Midbrain (tissue), 1 donor: Measurements from ENCODE around the gene HDAC11.
A peak's percentile ranks its signal among the peaks of the same experiment; 100 is the strongest.
"Not testable (repeated sequence)": the region's sequence is repeated elsewhere in the genome, so short reads cannot be mapped to it uniquely, and the experiment has no call there.

Experiments used
- DNase-seq: peaks from one replicate; lab custom pipeline; 2025; lab: John Stamatoyannopoulos, UW

HDAC11 gene

DNA sequence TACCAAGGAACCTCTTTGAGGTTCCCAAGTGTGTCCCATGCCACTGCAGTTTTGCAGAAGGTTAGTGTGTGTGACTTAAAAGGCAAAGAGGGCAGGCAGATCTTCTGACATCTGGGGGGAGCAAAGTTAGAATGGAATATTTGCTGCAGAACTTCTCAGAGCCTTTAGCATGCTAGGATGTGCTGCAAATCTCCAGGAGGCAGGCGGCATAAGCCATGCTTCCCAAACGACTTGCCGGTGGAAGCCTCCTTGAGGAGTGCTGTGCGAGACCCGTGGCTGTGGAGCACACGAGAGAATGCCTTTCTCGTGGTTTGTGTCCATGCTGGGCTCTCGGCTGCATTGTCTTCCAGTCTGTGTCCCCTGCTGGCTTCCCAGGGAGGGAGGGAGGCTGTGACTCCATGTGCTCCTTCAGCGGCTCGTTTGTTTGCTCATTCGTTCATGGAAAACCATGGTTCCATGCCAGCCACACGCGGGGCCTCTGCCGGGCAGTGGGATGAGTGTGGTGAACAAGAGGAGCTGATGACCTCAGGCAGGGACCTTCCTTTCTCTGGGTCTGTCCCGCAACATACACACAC lies 13.8 kb downstream of the HDAC11 start:
- DNase-seq, result peak; percentile 69

DNA sequence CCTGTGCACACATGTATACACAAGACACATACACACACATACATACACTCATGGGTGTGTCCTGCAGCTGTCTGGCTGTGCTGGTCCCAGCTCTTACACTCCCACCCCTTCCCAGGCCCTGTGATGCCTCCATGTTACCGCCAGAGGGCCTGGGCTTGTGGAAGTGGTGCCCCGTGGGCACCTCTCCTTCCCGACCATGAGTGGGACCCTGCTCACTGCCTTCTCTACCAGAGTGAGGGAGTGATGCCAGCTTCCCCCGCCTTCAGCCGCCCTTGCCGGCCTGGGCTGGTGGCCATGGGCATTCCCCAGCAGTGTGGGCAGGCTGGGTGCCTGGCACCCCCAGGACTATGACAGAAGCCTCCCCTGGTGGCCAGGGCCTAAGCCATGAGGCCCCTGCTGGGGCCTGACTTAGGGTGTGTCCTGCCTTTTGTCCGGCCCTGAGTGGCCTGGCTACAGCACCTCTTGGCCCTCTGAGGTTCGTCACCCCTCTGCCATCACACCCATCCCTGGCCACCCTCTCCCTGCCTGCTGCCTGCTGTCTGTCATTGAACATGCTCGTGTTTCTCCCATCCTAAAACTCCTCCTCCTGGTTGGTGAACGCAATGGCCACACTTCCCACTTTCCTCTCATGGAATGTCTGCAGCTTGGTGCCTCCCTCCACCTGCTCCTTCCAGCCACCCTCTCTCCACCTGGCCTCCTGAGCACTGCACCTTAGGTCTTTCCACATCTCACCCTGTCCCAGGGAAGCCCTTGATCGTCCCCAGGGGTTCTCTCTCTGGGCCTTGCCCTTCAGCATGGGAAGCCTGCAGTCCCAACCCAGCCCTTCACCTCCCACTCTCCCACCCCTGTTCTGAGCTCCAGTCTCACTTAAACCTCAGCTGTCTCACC lies 14.6 kb downstream of the HDAC11 start:
- DNase-seq, result peak; percentile 80

DNA sequence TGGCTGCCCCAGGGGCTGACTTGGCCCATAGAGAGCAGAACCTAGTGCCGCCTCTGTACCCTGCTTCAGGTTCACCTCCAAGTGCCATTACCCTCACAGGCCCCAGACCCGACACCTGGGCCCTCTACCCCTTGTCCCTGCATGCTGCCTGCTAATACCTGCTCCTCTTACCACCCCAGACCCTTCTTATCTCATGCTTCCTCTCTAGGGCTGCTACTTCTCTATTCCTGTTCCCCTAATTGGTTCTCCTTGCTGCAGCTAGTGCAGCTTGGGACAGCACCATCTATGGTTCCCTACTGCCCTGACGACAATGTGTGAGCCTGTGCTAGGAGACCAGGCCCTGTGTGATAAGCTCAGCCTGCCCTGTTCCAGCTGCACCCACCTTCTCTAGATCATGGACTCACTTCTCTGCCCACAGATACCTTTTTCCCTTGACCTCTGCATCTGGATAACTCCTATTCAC lies 15.3 kb downstream of the HDAC11 start:
- no peak for DNase-seq

DNA sequence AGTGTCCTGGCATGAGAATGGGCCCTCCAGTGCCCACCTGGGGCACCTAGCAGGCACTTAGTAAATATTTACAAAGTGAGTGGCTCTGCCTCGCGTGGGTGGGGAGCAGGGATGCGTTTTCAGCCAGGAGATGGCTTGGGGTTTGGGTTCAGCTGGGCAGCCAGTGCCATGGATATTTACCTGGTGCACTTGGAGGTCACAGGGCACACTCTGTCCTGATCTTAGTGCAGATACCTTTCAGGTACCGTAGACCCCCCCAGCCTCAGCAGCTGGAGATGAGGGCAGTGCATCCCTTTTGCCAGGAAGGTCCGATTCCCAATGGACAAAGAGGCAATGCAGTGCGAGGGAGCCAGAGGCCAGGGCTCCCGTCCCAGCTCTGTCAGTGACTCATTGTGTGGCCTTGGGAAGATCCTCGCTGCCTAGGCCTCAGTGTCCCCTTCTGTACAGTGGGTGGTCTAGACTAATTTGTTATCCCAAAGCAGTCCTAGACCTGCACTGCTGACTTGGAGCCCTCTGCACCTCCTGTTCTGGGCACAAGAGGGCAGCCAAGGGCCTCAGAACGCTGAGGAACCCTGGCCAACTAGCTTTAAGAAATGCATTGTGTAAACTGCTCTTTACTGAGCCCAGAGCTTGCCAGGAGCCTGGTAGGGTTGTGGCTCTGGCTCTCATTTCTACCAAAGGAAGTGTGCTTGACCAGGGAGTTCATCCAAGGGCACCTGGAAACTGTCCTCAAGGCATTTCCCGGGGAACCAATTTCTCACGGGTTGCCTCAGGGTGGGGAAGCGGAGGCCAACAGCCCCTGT lies 16.0 kb downstream of the HDAC11 start:
- peak; percentile 88 for DNase-seq

DNA sequence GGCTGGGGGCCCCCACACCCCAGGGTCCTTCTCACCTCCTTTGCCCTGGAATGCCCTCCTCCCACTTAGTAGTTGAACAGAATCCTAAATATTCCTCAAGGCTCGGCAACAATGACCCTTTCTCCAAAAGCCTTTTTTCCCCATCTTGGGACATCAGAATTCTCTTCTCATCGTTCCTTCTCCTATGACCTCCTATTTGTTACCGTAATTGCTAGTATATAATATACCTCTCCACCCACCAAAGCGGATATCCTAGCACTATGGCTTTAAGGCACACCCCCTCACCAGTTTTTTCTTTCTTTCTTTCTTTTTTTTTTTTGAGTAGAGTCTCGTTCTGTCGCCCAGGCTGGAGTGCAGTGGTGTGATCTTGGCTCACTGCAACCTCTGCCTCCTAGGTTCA lies 16.8 kb downstream of the HDAC11 start:
- peak; percentile 31 for DNase-seq

DNA sequence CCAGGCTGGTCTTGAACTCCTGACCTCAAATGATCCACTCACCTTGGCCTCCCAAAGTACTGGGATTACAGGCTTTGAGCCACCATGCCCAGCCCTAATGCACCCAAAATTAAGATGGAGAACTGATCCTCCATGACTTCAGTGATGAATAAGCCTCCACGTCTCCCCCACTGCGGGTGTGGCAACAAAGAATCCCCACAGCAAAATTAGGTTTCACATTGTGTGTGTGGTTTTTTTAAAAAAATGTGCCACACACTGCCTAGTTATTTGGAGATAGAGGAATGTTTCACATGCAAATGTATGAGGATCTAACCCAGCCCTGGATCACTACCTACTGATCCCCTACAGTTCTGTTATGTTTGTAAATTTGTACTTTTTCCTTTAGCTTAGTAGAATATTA lies 17.3 kb downstream of the HDAC11 start:
- no peak for DNase-seq

DNA sequence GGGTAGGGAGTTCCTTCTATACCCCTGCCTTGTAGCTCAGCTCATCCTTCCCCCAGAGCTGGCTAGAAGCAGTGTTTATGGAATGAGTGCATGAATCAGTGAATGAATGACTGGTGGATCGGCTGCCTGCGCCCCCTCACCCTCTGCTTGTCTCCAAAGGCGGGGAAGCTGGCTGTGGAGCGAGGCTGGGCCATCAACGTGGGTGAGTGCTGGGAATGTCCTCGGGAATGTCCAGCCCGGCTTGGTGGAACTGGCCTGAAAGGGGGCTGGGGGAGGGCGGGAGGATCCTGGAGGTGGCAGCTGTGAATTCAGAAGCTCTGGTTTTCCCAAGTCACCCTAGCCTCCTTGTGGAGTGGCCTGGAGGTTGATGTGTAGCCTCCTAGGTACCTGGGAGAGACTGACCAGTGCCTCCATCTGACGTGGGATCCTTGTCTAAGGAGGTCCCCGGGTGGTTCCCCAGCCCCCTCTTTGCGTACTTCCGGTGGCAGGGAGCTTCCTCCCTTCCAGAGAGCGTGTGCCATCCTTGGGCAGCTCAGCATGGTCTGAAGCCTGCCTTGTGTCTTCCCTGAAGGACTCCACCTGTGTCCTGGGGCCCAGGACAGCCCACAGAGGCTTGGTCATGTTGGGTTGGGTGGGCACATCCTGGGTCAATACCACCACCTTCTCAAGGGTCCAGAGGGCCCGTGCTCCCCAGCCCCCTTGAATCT lies 18.4 kb downstream of the HDAC11 start:
- DNase-seq, result no peak

DNA sequence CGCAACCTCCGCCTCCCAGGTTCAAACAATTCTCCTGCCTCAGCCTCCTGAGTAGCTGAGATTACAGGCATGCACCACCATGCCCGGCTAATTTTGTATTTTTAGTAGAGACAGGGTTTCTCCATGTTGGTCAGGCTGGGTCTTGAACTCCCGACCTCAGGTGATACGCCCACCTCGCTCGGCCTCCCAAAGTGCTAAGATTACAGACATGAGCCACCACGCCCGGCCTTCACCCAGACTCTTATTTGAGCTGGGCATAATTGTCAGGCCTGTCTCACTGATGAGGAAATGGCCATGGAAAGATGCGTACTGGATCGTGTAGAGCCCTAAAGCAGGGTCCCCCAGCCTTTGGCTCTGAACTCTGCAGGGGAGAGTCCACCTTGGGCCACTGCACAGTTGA lies 19.1 kb downstream of the HDAC11 start:
- not testable (repeated sequence) for DNase-seq

DNA sequence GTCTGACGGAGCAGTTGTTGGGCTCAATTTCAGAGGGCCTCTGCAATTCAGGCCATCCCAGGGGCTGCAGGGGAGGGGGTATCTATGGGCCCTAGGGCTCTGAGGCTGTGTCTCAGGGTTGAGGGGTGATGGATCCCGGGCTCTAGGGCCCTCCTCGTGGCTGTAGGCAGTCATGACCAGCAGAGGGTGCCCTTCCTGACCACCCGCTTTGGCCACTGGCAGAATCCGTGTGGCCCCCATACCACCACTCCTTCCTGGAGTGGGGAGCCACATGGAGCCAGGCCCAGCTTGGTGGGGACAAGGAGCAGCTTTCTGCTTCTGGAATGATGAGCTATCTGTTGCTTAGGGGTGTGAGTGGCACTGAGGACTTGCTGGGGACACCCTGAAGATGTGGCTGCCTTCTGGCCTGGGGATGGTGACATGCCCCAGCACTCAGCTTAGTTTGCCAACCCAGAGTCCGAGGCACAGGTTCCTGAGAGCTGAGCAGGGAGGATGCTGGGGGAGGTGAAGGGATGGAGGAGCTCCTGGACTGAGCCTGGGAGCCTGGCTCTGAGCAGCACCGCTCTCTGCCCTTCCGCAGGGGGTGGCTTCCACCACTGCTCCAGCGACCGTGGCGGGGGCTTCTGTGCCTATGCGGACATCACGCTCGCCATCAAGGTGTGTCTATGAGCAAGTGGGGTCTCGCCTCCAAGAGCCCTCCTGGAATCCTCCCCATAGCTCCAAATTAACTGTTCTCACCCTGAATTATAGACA lies 20.2 kb downstream of the HDAC11 start:
- no peak for DNase-seq

DNA sequence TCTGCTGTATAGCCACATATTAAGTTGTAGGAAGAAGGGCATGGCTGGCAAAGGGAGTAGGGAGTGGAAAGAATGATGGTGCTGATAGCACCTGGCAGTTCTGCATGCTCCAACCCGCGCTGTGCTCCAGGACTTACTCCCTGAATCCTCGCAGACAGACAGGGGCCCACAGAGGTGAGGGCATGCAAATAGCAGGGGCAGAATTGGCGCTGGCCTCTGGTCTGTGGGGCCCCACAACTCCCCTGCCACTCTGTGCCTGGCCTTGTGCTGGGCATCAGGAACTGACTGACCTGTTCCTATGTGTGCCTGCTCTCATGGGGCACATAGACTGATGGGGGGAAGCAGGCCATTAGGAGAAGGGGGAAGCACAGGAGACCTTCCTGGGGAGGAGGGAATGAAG lies 20.9 kb downstream of the HDAC11 start:
- no peak for DNase-seq

DNA sequence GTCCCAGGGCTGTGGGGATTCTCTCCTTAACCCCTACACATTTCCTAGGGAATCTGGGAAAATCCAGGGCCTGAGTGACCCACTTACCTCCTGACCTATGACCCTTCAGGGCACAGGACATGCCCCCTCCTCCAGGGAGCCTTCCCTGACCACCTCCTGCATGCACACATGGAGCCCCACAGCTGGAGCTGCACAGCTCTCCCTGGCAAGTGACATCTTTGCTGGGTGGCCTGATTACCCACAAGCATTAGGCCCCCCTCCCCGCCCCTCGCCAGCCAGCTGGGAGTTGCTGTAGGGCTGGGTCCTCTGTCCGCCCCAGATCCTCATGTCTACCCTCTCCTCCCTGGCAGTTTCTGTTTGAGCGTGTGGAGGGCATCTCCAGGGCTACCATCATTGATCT lies 21.4 kb downstream of the HDAC11 start:
- DNase-seq, result no peak

DNA sequence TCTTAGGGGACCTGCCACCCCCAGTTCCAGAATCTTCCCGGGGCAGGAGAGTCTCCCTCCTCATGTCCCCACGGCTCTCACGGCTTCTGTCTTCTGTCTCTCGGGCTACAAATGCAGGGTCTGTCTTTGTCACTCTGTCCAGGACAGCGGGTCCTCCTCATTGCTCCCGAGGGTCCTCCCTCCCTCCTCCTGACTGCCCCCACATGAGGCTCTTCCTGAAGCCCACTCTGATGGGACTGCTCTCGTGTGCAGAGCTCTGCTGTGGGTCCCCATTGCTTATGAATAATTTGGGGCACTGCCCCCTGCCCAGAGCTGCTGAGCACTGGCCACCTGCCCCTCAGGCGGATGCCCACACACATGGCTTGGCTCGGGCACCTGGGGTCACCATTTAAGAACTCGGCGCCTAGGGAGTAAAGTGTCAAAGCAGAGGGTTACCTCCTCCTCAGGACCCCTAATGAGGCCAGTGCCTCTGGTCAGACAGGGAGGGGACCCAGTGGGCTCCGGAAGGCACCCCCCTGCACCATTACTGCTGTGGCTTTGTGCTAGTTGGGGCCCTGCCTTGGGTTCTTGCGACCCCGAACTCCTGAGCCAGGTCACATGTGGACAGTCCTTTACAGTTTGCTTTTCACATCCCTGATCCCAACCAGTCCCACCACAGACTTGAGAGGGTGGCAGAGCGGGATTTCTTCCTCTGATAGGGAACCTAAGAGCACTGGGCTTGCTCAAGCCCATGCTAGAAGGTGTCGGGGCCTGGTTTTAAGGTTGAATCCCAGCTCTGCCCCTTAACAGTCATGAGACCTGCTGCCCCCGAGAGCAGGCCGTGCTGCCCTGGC lies 22.1 kb downstream of the HDAC11 start:
- no peak for DNase-seq

DNA sequence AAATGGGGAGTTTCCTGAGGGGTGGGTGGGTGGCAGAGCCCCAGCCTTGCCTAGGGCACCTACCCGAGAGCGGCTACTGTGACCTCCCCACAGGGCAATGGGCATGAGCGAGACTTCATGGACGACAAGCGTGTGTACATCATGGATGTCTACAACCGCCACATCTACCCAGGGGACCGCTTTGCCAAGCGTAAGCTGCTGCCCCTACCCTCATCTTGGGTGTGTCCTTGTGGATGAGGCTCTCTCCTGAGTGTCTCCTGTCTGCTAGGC lies 22.6 kb downstream of the HDAC11 start:
- DNase-seq, result no peak

DNA sequence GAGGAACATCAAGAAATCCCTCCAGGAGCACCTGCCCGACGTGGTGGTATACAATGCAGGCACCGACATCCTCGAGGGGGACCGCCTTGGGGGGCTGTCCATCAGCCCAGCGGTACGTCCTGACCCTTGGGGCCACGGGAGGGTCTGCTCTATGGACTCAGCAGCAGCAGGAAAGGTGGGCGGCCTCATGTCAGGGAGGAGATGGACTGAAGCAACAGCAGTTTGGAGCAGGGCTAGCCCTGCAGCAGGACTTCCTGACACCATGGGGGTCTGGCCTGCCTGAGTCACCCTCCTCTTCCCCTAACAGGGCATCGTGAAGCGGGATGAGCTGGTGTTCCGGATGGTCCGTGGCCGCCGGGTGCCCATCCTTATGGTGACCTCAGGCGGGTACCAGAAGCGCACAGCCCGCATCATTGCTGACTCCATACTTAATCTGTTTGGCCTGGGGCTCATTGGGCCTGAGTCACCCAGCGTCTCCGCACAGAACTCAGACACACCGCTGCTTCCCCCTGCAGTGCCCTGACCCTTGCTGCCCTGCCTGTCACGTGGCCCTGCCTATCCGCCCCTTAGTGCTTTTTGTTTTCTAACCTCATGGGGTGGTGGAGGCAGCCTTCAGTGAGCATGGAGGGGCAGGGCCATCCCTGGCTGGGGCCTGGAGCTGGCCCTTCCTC lies 24.2 kb downstream of the HDAC11 start:
- DNase-seq, result no peak

DNA sequence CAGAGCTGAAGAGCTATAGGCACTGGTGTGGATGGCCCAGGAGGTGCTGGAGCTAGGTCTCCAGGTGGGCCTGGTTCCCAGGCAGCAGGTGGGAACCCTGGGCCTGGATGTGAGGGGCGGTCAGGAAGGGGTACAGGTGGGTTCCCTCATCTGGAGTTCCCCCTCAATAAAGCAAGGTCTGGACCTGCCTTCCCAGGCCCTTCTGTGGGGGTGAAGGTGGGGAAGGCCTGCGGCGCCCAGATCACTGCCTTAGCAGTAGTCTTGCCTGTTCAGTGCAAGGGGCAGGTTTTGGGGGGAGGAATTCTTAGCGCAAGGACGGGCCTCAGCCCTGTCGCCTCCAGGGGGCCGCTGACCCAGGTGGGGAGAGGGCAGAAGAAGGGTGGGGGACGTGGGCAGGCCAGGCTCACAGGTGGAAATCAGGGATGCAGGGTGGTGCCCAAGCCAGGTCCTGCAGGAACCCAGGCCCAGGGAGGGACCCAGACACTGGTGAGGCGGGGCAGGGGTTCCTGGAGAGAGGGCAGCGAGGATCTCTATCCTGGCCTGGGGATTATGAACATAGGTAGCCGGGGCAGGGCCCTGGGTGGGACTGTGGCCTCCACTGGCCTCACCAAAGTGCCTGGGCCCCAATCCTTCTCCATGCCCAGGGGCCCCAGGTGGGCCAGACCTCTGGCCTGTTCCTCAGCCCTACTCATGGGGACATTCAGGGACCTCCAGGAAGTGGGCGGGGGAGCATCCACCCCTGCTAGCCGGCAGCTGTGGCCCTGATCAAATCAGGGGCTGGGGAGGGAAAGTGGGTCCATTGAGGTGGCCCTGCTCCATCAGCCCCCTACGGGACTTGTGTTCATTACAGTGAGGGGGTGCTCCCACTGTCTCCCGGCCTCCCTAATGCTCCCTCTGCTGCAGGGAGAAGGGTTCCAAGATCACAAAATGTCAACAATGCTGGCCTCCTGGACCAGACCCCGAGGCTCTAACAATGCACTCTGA lies 25.3 kb downstream of the HDAC11 start:
- DNase-seq, result no peak

DNA sequence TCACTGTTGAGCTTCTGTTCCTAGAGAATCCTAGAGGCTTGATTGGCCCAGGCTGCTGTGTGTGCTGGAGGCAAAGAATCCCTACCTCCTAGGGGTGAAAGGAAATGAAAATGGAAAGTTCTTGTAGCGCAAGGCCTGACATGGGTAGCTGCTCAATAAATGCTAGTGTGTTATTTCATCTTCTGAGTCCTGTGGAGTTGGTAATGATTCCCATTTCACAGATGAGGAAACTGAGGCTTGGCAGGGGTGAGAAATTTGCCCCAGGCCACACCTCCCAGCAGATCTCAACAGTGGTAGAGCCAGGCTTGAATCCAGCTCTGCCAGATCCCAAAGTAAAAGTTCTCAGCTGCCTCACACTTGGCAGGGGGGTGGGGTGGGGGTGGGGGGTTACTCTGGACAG lies 26.1 kb downstream of the HDAC11 start:
- no peak for DNase-seq

DNA sequence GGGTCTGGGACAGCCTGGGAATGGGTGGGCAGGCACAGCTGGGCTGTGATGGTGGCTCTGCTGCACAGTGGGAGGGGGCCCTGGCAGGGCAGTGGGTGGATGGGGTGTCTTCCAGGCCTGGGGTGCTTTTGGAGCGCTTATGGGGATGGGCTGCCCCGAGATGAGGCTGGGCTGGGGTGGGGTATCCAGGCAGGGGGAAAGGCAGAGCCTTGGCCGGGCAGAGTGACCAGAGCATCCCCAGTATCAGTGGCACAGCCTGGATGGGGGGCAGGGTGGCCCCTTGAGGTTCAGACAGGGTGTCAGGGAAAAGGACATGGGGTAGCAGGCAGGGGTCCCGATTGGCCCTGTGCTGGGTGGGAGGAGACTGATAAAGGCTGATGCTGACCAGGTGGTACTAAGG lies 26.6 kb downstream of the HDAC11 start:
- no peak for DNase-seq

DNA sequence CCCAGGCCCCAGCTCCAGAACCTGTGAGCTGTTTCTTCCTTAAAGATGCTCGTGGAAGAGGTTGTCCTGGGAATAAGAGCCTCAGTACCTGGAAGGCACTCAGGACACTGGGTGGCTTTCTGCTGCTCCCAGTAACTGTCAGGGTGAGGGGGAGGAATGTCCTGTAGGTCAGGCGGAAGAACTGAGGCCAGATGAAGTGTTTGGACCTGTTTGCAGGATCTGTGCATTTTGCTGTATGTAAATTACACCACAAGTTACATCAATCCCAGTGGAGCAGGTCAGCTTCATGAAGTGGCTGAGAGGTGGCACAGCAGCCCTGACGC lies 27.1 kb downstream of the HDAC11 start:
- DNase-seq, result no peak
